ENCODE data around the gene CAMK2A.

The CAMK2A gene

DNA sequence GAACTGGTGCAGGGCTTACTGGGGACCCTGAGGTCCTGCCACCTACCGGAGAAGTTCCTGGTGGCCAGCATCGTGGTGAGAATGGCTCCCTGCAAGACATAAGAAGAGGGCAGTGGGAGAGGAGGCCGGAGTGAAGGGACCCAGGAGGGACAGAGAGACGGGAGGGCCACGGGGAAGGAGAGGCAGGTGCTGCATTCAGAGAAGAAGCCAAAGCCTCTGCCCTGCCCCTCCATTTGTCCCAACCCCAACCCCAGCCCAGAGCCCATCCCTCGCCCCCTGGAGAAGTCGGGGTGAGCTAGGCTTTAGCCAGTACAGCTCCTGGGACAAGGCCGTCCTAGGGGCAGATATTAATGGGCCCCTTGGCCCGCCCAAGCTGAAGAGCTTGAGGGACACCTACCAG is 41.8 kb downstream of the CAMK2A start:
- Mint-ChIP-seq H3K4me3 (no peak overlapping the region), H3K27me3 (ENCODE audit: low read depth) (peaks cover 12% of the 10 kb centered on the region)

DNA sequence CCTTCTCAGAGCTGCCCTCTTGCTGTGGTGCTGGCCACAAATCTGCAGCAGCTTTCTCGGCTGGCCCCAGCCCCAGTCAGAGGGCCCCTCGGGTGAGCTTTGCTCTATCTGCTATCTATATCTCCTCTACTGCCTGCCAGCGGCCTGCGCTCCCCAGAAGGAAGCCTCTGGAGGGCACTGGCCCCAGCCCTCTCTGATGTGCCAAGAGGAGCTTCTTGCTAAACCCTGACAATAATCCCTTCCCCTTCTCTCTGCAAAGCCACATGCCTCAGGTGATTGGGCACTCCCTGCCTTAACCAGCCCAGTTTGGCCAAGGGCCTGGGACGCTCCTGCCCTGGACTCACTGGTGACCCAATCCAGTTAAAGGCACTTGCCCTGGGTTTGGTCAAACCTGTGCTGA is 42.7 kb downstream of the CAMK2A start:
- Mint-ChIP-seq H3K36me3 (ENCODE audit: low read depth) (no peaks in the 10 kb centered on the region), H3K9me3 (no peaks in the 10 kb centered on the region), H3K4me3 (no peak overlapping the region), H3K4me1 (peaks cover 48% of the 10 kb centered on the region), H3K27ac (peak overlapping the region; percentile 18 to 73 (median 44)), H3K27me3 (ENCODE audit: low read depth) (peaks cover 13% of the 10 kb centered on the region)
- TF ChIP-seq, protein P1, sequence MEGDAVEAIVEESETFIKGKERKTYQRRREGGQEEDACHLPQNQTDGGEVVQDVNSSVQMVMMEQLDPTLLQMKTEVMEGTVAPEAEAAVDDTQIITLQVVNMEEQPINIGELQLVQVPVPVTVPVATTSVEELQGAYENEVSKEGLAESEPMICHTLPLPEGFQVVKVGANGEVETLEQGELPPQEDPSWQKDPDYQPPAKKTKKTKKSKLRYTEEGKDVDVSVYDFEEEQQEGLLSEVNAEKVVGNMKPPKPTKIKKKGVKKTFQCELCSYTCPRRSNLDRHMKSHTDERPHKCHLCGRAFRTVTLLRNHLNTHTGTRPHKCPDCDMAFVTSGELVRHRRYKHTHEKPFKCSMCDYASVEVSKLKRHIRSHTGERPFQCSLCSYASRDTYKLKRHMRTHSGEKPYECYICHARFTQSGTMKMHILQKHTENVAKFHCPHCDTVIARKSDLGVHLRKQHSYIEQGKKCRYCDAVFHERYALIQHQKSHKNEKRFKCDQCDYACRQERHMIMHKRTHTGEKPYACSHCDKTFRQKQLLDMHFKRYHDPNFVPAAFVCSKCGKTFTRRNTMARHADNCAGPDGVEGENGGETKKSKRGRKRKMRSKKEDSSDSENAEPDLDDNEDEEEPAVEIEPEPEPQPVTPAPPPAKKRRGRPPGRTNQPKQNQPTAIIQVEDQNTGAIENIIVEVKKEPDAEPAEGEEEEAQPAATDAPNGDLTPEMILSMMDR (IDR thresholded peaks at IDR 0.05; ENCODE audit: unreplicated experiment in 3 of 3), result no peak

More for the DNA sequence above, 41.8 kb downstream of the CAMK2A start:
- H3K36me3 Mint-ChIP-seq (ENCODE audit: low read depth), result no peaks in the 10 kb centered on the region
- peaks cover 43% of the 10 kb centered on the region for H3K4me1 Mint-ChIP-seq
- no peak overlapping the region for H3K27ac Mint-ChIP-seq
- TF ChIP-seq, protein P1 (IDR thresholded peaks at IDR 0.05; ENCODE audit: unreplicated experiment in 3 of 3), result no peak
- H3K9me3 Mint-ChIP-seq, result no peaks in the 10 kb centered on the region

DNA sequence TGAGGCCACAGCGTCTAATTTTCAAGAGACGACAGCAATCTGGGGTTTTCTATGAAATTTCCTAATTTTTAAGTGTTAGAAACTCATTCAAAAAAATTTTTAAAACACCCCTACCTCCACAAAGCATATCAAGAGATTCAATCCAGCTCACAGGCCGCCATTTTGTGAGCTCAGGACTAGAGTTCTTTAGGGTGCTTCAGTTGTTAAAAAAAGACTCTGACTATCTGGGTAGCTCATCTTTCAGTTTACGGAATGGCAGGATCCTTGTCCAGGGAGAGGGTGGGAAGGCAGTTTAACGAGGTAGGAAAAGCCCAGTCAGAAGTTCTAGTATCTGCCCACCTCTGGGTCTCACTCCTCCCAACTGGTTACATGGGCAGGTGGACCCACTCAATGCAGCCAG is 43.1 kb downstream of the CAMK2A start:
- Mint-ChIP-seq H3K4me1 (peaks cover 52% of the 10 kb centered on the region), H3K36me3 (ENCODE audit: low read depth) (no peaks in the 10 kb centered on the region), H3K27ac (peak overlapping the region in 1 of 3 experiments; percentile 73), H3K27me3 (ENCODE audit: low read depth) (peaks cover 13% of the 10 kb centered on the region), H3K9me3 (no peaks in the 10 kb centered on the region), H3K4me3 (no peak overlapping the region)
- TF ChIP-seq, protein P1 (IDR thresholded peaks at IDR 0.05; ENCODE audit: unreplicated experiment in 3 of 3), result no peak

DNA sequence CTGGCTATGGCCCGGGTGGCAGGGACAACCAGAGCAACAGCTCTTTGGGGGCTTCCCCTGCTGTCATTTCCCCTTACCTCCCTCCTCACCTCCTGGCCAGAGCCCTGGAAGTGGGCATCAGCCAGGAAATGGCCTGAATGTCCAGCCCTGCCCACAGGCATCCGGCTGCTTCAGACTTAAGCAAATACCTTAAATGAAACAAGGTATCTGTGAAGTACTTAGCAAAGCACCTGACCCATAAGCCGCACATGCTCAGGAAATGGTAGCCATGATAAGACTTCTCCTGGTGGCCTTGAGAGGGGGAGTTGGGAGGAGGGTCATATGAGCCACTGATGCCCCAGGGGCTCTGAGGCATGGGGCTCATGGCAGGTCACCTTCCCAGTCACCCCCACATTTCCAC is 43.8 kb downstream of the CAMK2A start:
- H3K9me3 Mint-ChIP-seq, result no peaks in the 10 kb centered on the region
- H3K36me3 Mint-ChIP-seq (ENCODE audit: low read depth), result no peaks in the 10 kb centered on the region
- H3K27me3 Mint-ChIP-seq (ENCODE audit: low read depth), result peaks cover 13% of the 10 kb centered on the region
- TF ChIP-seq, protein P1 (IDR thresholded peaks at IDR 0.05; ENCODE audit: unreplicated experiment in 3 of 3), result no peak
- H3K4me1 Mint-ChIP-seq, result peaks cover 53% of the 10 kb centered on the region
- H3K27ac Mint-ChIP-seq, result peak overlapping the region; percentile 68 to 80 (median 72)
- H3K4me3 Mint-ChIP-seq, result peak overlapping the region; percentile 48 to 81 (median 73)

DNA sequence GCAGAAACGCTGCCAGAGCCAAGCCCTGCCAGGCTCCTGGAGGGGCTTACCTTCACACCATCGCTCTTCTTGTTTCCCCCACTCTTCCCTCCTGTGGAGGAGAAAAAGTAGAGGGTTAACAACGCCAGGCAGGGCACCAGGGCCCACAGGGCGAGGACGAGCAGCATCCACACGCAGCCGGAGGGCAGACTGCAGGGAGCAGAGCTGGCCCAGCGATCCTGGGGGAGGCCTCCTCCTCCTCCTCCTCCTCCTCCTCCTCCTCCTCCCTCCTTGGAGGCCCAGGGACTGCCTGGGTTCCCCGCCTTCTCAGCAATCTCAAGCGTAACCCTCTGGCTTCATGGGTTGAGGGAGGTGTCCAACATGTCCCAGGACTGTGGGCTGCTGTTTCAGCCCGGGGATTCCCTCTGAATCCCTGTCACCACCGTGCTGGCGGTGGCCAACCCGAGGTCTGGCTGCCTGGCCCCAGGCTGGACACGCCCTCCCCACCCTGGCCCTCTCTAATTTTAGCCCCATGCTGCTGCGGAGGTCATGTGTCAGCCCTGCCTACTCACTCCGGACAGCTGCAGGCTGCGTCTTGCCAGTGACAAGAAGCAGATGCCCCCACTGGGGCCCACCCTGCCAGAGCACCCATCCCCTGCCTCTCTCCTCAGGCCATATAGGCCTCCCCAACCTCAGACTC is 44.3 kb downstream of the CAMK2A start:
- TF ChIP-seq, protein P1 (IDR thresholded peaks at IDR 0.05; ENCODE audit: unreplicated experiment in 3 of 3), result no peak
- peaks cover 13% of the 10 kb centered on the region for H3K27me3 Mint-ChIP-seq (ENCODE audit: low read depth)
- peak overlapping the region; percentile 65 to 81 (median 80) for H3K4me3 Mint-ChIP-seq
- no peaks in the 10 kb centered on the region for H3K9me3 Mint-ChIP-seq
- H3K36me3 Mint-ChIP-seq (ENCODE audit: low read depth), result no peaks in the 10 kb centered on the region
- H3K27ac Mint-ChIP-seq, result peak overlapping the region; percentile 68 to 80 (median 79)
- peaks cover 53% of the 10 kb centered on the region for H3K4me1 Mint-ChIP-seq

DNA sequence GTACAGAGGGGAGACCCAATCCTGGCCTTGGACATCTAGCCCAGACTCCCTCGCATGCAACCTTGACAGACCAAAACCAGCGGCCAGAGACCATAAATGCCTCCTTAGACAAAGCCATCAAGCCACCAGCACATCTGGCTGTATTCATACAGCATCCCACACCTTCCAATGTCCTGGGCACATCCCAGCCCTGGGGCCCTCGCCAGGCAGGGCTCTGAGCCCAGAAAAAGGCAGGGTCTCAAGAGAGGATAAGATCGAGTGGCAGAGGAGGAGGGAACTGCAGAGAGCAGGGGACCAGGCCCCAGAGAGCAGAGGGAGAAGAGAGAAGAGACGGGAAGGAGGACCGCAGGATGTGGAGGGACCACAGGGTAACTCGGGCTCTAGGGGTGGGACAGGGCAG is 45.4 kb downstream of the CAMK2A start:
- Mint-ChIP-seq H3K4me1 (peaks cover 53% of the 10 kb centered on the region), H3K27ac (peak overlapping the region; percentile 62 to 80 (median 79)), H3K27me3 (ENCODE audit: low read depth) (peaks cover 13% of the 10 kb centered on the region), H3K4me3 (peak overlapping the region; percentile 80 to 84 (median 80)), H3K9me3 (no peaks in the 10 kb centered on the region), H3K36me3 (ENCODE audit: low read depth) (no peaks in the 10 kb centered on the region)
- TF ChIP-seq, protein P1 (IDR thresholded peaks at IDR 0.05; ENCODE audit: unreplicated experiment in 3 of 3), result no peak

All from nephron (organoid).